KMS-11 (cell line): ENCODE data around the gene DNLZ.

Source experiments
- H2AFZ ChIP-seq: fragments of 200-600 bp; sonication (generic); 2 replicates; pipeline ENCODE4 v1.6.1; 2016; ENCODE audit warnings: antibody characterized with exemption, mixed run types, low read depth
- H3K27ac ChIP-seq: fragments of 200-600 bp; sonication (generic); 2 replicates; pipeline ENCODE4 v1.6.1; 2016; ENCODE audit warnings: mild to moderate bottlenecking, mixed run types
- H3K27me3 ChIP-seq: fragments of 200-600 bp; sonication (generic); 2 replicates; pipeline ENCODE4 v1.6.1; 2017; ENCODE audit warnings: mild to moderate bottlenecking, low read depth, mixed run types, moderate library complexity; ENCODE audit not compliant: insufficient read depth
- H3K36me3 ChIP-seq: fragments of 200-600 bp; sonication (generic); 2 replicates; pipeline ENCODE4 v1.6.1; 2017; ENCODE audit warnings: mild to moderate bottlenecking, mixed run types; ENCODE audit not compliant: insufficient read depth
- H3K4me1 ChIP-seq: fragments of 200-600 bp; sonication (generic); 2 replicates; pipeline ENCODE4 v1.6.1; 2016; ENCODE audit warnings: mild to moderate bottlenecking, low read depth, mixed run types; ENCODE audit not compliant: poor library complexity, severe bottlenecking
- H3K4me2 ChIP-seq: fragments of 200-600 bp; sonication (generic); 2 replicates; pipeline ENCODE4 v1.7.0; 2016; ENCODE audit warnings: mild to moderate bottlenecking, mixed run types
- H3K4me3 ChIP-seq: fragments of 200-600 bp; sonication (generic); IDR thresholded peaks from 2 replicates; pipeline ENCODE4 v1.6.1; 2017; ENCODE audit warnings: low read depth, low read length, mixed read lengths; ENCODE audit not compliant: insufficient read depth
- H3K79me2 ChIP-seq: fragments of 200-600 bp; sonication (generic); 2 replicates; pipeline ENCODE4 v1.6.1; 2016; ENCODE audit warnings: low read depth, mixed run types; ENCODE audit not compliant: insufficient read depth
- H3K9ac ChIP-seq: fragments of 200-600 bp; sonication (generic); 2 replicates; pipeline ENCODE4 v1.6.1; 2016; ENCODE audit warnings: mild to moderate bottlenecking, mixed run types
- H4K20me1 ChIP-seq: fragments of 200-600 bp; sonication (generic); 2 replicates; pipeline ENCODE4 v1.6.1; 2016; ENCODE audit warnings: mild to moderate bottlenecking, mixed run types; ENCODE audit not compliant: insufficient read depth
- CTCF ChIP-seq: fragments of 200-600 bp; sonication (generic); conservative IDR thresholded peaks from 2 replicates; pipeline ENCODE4 v1.6.1; 2017; ENCODE audit warnings: low read depth, mild to moderate bottlenecking, antibody characterized with exemption, low read length, moderate library complexity, mixed read lengths

The DNLZ gene

GRCh38 chr9:136347472-136348256 lies 15.9 kb downstream of the DNLZ start:
- Histone ChIP-seq H3K4me3 (no peak overlapping the region), H3K9ac (no peak overlapping the region), H3K27me3 (peaks cover 79% of the 10 kb centered on the region), H4K20me1 (no peaks in the 10 kb centered on the region), H3K4me1 (no peaks in the 10 kb centered on the region), H3K4me2 (no peak overlapping the region), H3K27ac (no peak overlapping the region), H3K79me2 (no peaks in the 10 kb centered on the region), H3K36me3 (no peaks in the 10 kb centered on the region), H2AFZ (no peak overlapping the region)
- no peak for TF ChIP-seq CTCF

DNA sequence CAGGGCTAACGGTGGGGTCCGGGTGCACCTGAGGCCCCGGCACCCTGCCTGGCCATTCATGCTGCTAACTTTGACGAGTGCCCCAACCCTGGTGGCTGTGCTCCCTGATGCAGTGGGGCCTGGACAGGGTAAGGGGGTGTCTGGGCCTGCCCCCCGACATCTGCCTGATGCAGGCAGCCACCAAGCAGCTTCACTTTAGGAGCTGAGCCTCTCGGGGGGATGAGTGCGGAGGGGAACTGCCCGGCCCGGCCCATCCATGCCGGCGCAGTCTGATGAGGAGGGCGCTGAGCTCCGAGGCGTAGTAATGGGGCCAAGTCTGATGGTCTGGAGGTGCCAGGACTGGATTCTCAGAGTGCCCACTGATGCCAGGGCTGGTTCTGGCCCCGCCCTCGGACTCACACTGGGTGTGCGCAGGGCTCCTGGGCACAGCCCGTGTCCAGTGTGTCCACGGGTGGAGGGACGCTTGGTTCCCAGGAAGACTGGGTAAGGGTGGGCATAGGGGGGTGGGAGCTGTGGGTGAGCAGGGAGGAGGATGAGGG lies 16.5 kb downstream of the DNLZ start:
- no peak for TF ChIP-seq CTCF
- Histone ChIP-seq H3K27me3 (peaks cover 81% of the 10 kb centered on the region), H3K4me2 (no peak overlapping the region), H3K4me3 (no peak overlapping the region), H3K9ac (no peak overlapping the region), H4K20me1 (no peaks in the 10 kb centered on the region), H3K36me3 (no peaks in the 10 kb centered on the region), H3K27ac (no peak overlapping the region), H3K79me2 (no peaks in the 10 kb centered on the region), H3K4me1 (peaks cover 5% of the 10 kb centered on the region), H2AFZ (no peak overlapping the region)

DNA sequence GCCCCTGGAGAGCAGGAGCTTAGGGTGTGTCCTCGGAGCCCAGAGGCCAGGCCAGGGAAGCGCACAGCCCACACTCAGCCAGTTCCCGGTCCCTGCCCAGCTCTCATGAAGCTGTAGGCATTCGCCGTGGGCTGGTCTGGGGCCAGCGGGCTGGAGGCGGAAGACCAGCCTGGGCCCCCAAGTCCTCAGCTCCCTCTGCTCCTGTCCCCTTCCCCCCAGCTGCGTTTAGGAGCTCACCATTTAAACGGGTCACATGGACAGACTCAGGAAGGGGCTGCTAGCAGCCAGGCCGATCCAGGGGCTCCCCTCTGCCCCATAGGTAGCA lies 17.4 kb downstream of the DNLZ start:
- Histone ChIP-seq H3K27ac (no peak overlapping the region), H3K36me3 (no peaks in the 10 kb centered on the region), H2AFZ (no peak overlapping the region), H3K4me2 (no peak overlapping the region), H3K79me2 (no peaks in the 10 kb centered on the region), H3K9ac (no peak overlapping the region), H3K4me1 (peaks cover 5% of the 10 kb centered on the region), H4K20me1 (no peaks in the 10 kb centered on the region), H3K4me3 (no peak overlapping the region), H3K27me3 (peaks cover 82% of the 10 kb centered on the region)
- TF ChIP-seq CTCF: no peak

DNA sequence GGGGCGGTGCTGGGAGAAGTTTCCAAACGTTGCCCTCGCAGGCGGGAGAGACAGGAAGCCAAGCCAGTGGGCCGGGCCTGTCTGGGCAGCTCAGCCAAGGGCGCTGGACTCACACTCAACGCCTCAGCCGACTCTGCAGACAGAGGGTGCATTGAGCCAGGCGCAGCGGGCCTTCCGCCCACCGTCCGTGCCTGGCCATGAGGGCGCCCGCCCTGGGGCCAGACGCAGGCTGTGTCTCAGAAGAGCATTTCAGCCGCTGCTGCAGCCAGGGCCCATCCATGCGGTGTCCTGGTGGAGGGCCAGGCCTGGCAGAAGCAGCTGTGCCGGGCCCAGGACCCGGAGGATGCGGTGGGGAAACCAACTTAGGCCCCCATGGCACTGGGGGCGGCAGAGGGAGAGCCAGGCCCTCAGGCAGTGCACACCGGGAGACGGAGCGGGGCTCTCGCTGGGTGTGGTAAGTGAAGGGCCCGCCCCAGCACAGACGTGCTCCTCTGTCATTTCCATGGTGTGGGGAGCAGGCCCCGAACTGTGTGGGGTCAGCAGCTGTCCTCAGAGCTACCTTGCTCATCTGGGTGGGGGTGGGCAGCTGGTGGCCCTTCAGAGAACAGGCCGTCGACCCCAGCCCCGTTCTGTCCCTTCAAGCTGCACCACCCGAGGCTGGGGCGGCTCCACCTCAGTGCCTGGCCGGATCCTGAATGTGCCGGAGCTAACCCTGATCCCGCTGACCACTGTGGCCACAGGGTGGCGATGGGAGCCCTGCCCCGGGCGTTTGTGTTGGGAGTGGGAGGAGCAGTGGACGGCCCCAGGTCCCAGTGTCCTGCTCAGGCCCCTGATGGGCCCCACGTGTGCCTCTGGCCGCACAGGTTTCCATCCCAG lies 18.0 kb downstream of the DNLZ start:
- Histone ChIP-seq H3K79me2 (no peaks in the 10 kb centered on the region), H3K27ac (no peak overlapping the region), H3K4me3 (no peak overlapping the region), H3K27me3 (peaks cover 76% of the 10 kb centered on the region), H3K36me3 (no peaks in the 10 kb centered on the region), H3K4me2 (no peak overlapping the region), H3K4me1 (peaks cover 5% of the 10 kb centered on the region), H2AFZ (no peak overlapping the region), H3K9ac (no peak overlapping the region), H4K20me1 (no peaks in the 10 kb centered on the region)
- no peak for TF ChIP-seq CTCF
